Astrocyte (in vitro differentiated cells and primary cell): ENCODE results near the gene TMBIM4. TPM values are rescaled to one million over a fixed set of nuclear protein-coding genes. Genes with fewer than 3 reads are reported as not detected.

Source experiments
- DNase-seq: peaks from one replicate; pipeline ENCODE4 v3.0.0-alpha.2; 2010; ENCODE audit warnings: low read depth
- FAIRE-seq: peaks from 2 replicates; lab custom pipeline; 2011; peaks lifted over from hg19 to GRCh38; lab: Jason Lieb, UNC
- H2AFZ ChIP-seq: 2 replicates; pipeline ENCODE4 v1.6.0; 2012; ENCODE audit warnings: low read depth, low read length, inconsistent platforms
- H3K27ac ChIP-seq: 2 replicates; pipeline ENCODE4 v1.5.1; 2011; ENCODE audit warnings: low read depth, low read length, inconsistent platforms
- H3K27me3 ChIP-seq: 2 replicates; pipeline ENCODE4 v1.6.0; 2011; ENCODE audit warnings: low read length, inconsistent platforms; ENCODE audit not compliant: insufficient read depth
- H3K36me3 ChIP-seq: 2 replicates; pipeline ENCODE4 v1.5.1; 2011; ENCODE audit warnings: low read length, inconsistent platforms; ENCODE audit not compliant: insufficient read depth
- H3K4me1 ChIP-seq: 2 replicates; pipeline ENCODE4 v1.5.1; 2011; ENCODE audit warnings: low read length, inconsistent platforms; ENCODE audit not compliant: insufficient read depth
- H3K4me2 ChIP-seq: 2 replicates; pipeline ENCODE4 v1.6.0; 2012; ENCODE audit warnings: low read length, inconsistent platforms
- H3K4me3 ChIP-seq: 2 replicates; pipeline ENCODE4 v1.5.1; 2011; ENCODE audit warnings: low read depth, mild to moderate bottlenecking, low read length, inconsistent platforms; ENCODE audit not compliant: insufficient read depth
- H3K79me2 ChIP-seq: 2 replicates; pipeline ENCODE4 v1.6.0; 2012; ENCODE audit warnings: mild to moderate bottlenecking, low read length, inconsistent platforms; ENCODE audit not compliant: insufficient read depth
- H3K9ac ChIP-seq: 2 replicates; pipeline ENCODE4 v1.6.0; 2012; ENCODE audit warnings: mild to moderate bottlenecking, low read length, inconsistent platforms
- H3K9me3 ChIP-seq: 2 replicates; pipeline ENCODE4 v1.5.1; 2012; ENCODE audit warnings: low read depth, mild to moderate bottlenecking, low read length, inconsistent platforms; ENCODE audit not compliant: insufficient read depth
- H4K20me1 ChIP-seq: 2 replicates; pipeline ENCODE4 v1.6.0; 2012; ENCODE audit warnings: low read length, inconsistent platforms; ENCODE audit not compliant: insufficient read depth
- H3K27ac Mint-ChIP-seq: one replicate; pipeline ENCODE4 v1.8.0; 2021; ENCODE audit warnings: mild to moderate bottlenecking, mixed read lengths; ENCODE audit not compliant: unreplicated experiment
- H3K27me3 Mint-ChIP-seq: one replicate; pipeline ENCODE4 v1.8.0; 2021; ENCODE audit warnings: low read depth, mixed read lengths; ENCODE audit not compliant: unreplicated experiment
- H3K36me3 Mint-ChIP-seq: one replicate; pipeline ENCODE4 v1.8.0; 2021; ENCODE audit warnings: low read depth, mixed read lengths; ENCODE audit not compliant: unreplicated experiment
- H3K4me1 Mint-ChIP-seq: one replicate; pipeline ENCODE4 v1.8.0; 2021; ENCODE audit warnings: low read depth, mixed read lengths; ENCODE audit not compliant: unreplicated experiment
- H3K4me3 Mint-ChIP-seq: one replicate; pipeline ENCODE4 v1.8.0; 2021; ENCODE audit warnings: mild to moderate bottlenecking, moderate library complexity, mixed read lengths; ENCODE audit not compliant: unreplicated experiment
- H3K9me3 Mint-ChIP-seq: one replicate; pipeline ENCODE4 v1.8.0; 2021; ENCODE audit warnings: mild to moderate bottlenecking, mixed read lengths; ENCODE audit not compliant: unreplicated experiment
- EZH2 ChIP-seq: IDR thresholded peaks from 2 replicates; pipeline ENCODE4 v1.6.1; 2012; ENCODE audit warnings: mild to moderate bottlenecking, low read length, inconsistent platforms; ENCODE audit not compliant: insufficient read depth
- total RNA-seq: library from RNA; stranded (reverse); gene quantifications from 2 replicates; pipeline ENCODE4 v1.2.1, GENCODE V29; 2021
- TF ChIP-seq, protein P1 (sequence below): IDR thresholded peaks from 2 replicates; pipeline ENCODE4 v1.5.1; 2011; ENCODE audit warnings: low read depth, mild to moderate bottlenecking, inconsistent platforms, low read length, moderate library complexity; ENCODE audit not compliant: insufficient read depth

TMBIM4 gene
- total RNA-seq, 1 donor from 2014 or later, result 41.5 TPM

DNA sequence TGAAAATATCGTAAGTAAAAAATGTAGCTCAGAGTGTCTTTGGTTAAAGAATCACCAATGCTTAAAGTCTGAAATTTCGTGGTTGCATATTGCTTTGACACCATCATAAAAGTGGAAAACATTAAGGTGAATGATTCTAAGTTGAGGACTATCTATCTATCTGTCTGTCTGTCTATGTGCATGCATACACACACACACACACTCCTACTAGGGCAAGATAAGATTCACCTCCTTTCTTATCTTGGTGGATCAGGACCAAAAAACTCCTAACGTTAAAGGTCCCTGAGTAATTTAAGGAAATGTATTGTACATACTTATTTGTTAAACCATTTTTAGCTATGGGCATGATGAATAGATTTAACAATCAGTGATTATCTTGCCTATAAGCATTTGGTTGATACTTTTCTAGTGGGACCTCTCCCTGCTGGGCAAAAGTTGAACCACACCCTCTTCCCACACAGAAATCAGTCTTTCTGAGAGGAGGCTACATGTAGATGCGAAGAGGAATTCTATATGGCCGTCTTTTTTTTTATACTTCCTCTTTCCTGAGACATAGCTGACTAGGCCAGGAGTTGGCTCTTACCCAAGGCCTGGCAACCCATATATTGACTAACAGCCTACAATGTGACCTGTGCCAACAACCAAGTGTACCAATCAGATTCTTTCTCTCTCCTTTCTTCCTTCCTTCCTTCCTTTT is 19.9 kb downstream of the TMBIM4 start:
- Histone ChIP-seq H3K9ac (no peak overlapping the region), H4K20me1 (no peaks in the 10 kb centered on the region), H3K27me3 (no peaks in the 10 kb centered on the region), H3K4me1 (no peaks in the 10 kb centered on the region), H2AFZ (no peak overlapping the region), H3K79me2 (no peaks in the 10 kb centered on the region), H3K27ac (no peak overlapping the region), H3K36me3 (no peaks in the 10 kb centered on the region), H3K4me2 (no peak overlapping the region), H3K4me3 (no peak overlapping the region), H3K9me3 (no peaks in the 10 kb centered on the region)
- Mint-ChIP-seq H3K9me3 (no peaks in the 10 kb centered on the region), H3K36me3 (peaks cover 3% of the 10 kb centered on the region), H3K4me1 (peaks cover 3% of the 10 kb centered on the region), H3K27me3 (no peaks in the 10 kb centered on the region), H3K4me3 (no peak overlapping the region), H3K27ac (no peak overlapping the region)
- TF ChIP-seq EZH2, result no peak
- TF ChIP-seq, protein P1, sequence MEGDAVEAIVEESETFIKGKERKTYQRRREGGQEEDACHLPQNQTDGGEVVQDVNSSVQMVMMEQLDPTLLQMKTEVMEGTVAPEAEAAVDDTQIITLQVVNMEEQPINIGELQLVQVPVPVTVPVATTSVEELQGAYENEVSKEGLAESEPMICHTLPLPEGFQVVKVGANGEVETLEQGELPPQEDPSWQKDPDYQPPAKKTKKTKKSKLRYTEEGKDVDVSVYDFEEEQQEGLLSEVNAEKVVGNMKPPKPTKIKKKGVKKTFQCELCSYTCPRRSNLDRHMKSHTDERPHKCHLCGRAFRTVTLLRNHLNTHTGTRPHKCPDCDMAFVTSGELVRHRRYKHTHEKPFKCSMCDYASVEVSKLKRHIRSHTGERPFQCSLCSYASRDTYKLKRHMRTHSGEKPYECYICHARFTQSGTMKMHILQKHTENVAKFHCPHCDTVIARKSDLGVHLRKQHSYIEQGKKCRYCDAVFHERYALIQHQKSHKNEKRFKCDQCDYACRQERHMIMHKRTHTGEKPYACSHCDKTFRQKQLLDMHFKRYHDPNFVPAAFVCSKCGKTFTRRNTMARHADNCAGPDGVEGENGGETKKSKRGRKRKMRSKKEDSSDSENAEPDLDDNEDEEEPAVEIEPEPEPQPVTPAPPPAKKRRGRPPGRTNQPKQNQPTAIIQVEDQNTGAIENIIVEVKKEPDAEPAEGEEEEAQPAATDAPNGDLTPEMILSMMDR, result no peak
- DNase-seq, result no peak
- peak; percentile 34 for FAIRE-seq

DNA sequence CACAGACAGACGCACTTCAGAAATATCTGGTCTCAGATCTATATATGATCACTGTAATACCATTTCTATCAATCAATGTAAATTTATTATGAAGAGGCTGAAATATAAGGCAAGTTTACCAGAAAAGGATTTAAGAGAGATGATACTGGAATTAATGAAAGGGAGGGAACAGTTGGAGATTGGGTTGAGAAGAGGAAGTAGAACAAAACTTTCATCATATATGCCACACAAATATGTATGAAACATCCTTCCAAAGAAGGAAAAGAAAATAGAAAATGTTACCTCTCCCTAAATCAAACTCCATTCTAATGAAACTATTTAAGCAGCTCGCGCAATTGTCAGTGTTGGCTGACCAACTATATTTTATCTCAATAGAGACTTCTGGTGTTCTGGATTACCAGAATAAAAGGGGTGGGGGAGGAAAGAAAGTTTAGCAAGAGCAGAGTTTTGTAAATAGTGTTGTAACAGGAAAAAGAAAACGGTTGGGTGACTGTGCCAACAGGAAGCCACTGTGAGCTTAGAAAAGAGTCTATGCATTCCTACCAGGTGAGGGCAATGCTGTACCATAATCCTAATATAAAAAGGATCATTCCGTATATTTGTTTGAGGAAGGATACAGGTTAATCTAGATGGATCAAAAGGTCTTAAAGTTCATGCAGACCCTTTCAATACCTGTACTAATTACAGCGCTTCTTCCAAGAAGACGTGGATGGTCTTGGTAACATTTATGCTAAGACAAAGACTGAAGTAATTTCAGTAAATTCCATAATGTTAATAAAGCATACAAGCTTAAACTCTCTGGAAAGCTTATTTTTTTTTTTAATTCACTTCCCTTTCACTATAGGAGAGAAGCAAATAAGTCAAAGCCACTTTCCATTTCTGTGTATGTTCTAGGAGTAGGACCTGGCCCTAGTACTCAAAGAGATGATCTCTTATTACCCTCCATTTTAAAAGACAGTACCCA is 24.7 kb downstream of the TMBIM4 start:
- peaks cover 11% of the 10 kb centered on the region for H3K9me3 ChIP-seq
- no peaks in the 10 kb centered on the region for H4K20me1 ChIP-seq
- no peak for FAIRE-seq
- no peak for TF ChIP-seq EZH2
- TF ChIP-seq, protein P1, result peak; percentile 73
- DNase-seq, result peak; percentile 31
- peaks cover 19% of the 10 kb centered on the region for H3K36me3 Mint-ChIP-seq
- H3K4me3 Mint-ChIP-seq, result no peak overlapping the region
- no peaks in the 10 kb centered on the region for H3K4me1 ChIP-seq
- no peak overlapping the region for H3K4me3 ChIP-seq
- H3K27ac Mint-ChIP-seq, result peak overlapping the region; percentile 80
- H2AFZ ChIP-seq, result no peak overlapping the region
- H3K27me3 Mint-ChIP-seq, result no peaks in the 10 kb centered on the region
- H3K4me2 ChIP-seq, result peak overlapping the region; percentile 45
- H3K9me3 Mint-ChIP-seq, result peaks cover 8% of the 10 kb centered on the region
- H3K36me3 ChIP-seq, result peaks cover 2% of the 10 kb centered on the region
- H3K4me1 Mint-ChIP-seq, result peaks cover 3% of the 10 kb centered on the region
- H3K27me3 ChIP-seq, result no peaks in the 10 kb centered on the region
- no peak overlapping the region for H3K27ac ChIP-seq
- no peaks in the 10 kb centered on the region for H3K79me2 ChIP-seq
- H3K9ac ChIP-seq, result no peak overlapping the region
